ENCODE data around the gene INPP5A. TPM values are rescaled to one million over a fixed set of nuclear protein-coding genes. Genes with fewer than 3 reads are reported as not detected.

The INPP5A gene
- total and polyA plus RNA-seq, 4 donors = 12.4 to 39.9 (median 28.2) TPM

DNA sequence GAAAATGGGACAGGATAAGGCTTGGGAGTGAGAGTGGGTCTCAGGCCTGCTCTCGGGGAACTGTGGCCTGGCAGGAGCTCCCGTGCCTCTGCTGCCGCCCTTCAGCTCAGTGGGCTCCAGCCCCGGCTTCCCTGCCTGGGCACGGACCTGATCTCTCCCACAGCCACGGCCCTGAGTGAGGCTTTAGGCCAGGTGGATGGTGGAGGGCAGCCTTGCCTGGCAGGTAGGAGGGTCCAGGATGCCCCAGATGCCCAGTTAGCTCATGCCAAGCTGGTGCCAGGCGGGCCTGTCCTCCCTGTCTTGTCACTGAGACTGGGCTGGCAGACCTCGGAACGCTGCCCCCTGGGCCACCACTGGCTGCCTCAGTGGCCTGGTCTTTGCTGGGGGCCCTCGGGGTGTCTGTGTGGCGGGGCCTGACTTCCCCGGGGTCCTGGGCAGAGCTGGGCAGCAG, 116.6 kb downstream of the INPP5A start:
- 93 to 95% methylated on average over 12 of the region's 12 CpGs for WGBS, 2 donors
- ATAC-seq (ENCODE audit: insufficient read depth, low FRiP score) = no peak

DNA sequence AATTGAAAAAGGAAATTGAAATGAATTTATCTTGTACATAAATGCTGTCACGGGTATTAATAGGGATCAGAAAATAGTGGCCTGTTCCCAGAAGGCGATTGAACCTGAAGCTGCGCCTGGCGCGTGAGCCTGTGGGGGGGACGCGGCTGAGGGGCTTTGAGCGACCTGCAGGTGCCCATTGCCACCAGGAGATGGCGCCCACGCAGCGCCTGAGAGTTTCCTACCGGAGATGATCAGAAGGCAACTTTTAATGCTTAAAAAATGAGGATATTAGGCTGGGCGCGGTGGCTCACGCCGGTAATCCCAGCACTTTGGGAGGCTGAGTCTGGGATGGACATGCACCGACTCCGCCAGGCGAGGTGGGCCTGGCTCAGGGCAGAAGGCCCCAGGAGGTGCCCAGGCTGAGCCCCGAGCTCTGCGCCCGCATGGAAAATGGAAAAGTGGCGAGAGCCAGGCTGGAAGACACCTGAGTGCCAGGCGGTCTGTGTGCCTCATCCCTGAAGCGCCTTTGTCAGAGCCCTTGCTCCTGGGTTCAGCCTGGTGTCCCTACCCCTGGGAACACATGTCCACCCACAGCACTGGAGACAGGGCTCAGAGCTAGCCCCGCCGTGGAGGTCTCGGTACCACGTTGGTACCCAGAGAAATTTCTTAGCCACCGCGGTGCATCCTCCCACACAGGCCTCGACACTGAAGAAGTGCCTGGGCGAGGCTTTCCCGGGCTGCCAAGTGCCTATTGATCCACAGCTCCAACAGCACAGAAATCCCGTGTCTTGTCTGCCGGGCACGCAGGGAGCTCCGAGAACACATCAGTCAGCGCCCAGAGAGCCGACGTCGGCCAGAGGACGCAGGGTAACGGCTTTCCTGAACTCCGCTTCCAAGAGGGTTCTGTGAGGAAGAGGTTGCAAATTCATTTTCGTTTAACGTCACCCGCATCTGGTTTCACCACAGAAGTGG, 117.4 kb downstream of the INPP5A start:
- H3K4me1 ChIP-seq (ENCODE audit: control insufficient read depth in 5 of 5, insufficient read depth in 5 of 5, low read length in 5 of 5) = no peaks in the 10 kb centered on the region
- H3K36me3 ChIP-seq (ENCODE audit: control insufficient read depth in 4 of 4, insufficient read depth in 4 of 4, low read length in 4 of 4) = peaks cover 0 to 35% (median 9%) of the 10 kb centered on the region in 4 donors
- TF ChIP-seq, protein P1, sequence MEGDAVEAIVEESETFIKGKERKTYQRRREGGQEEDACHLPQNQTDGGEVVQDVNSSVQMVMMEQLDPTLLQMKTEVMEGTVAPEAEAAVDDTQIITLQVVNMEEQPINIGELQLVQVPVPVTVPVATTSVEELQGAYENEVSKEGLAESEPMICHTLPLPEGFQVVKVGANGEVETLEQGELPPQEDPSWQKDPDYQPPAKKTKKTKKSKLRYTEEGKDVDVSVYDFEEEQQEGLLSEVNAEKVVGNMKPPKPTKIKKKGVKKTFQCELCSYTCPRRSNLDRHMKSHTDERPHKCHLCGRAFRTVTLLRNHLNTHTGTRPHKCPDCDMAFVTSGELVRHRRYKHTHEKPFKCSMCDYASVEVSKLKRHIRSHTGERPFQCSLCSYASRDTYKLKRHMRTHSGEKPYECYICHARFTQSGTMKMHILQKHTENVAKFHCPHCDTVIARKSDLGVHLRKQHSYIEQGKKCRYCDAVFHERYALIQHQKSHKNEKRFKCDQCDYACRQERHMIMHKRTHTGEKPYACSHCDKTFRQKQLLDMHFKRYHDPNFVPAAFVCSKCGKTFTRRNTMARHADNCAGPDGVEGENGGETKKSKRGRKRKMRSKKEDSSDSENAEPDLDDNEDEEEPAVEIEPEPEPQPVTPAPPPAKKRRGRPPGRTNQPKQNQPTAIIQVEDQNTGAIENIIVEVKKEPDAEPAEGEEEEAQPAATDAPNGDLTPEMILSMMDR (IDR thresholded peaks at IDR 0.05; ENCODE audit: control extremely low read depth, extremely low read depth) = peak; percentile 52
- H3K27me3 ChIP-seq (ENCODE audit: control insufficient read depth in 3 of 3, insufficient read depth in 3 of 3, low read length in 2 of 3) = no peaks in the 10 kb centered on the region
- no peak overlapping the region for H3K4me3 ChIP-seq
- H3K27ac ChIP-seq (ENCODE audit: low read depth in 1 of 2, low read length in 1 of 2) = no peak overlapping the region
- 70 to 72% methylated on average over 48 of the region's 48 CpGs for WGBS, 2 donors
- H3K9me3 ChIP-seq (ENCODE audit: control insufficient read depth in 4 of 4, insufficient read depth in 3 of 4, low read length in 3 of 4) = no peaks in the 10 kb centered on the region
- H3K9ac ChIP-seq (ENCODE audit: insufficient read depth in 1 of 2, low read length in 2 of 2) = no peak overlapping the region
- ATAC-seq (ENCODE audit: insufficient read depth, low FRiP score) (no peak), DNase-seq (peak; percentile 71 to 79 (median 74))

More for the DNA sequence above, 116.6 kb downstream of the INPP5A start:
- Histone ChIP-seq H3K4me1 (ENCODE audit: control insufficient read depth in 5 of 5, insufficient read depth in 5 of 5, low read length in 5 of 5) (no peaks in the 10 kb centered on the region), H3K9me3 (ENCODE audit: control insufficient read depth in 4 of 4, insufficient read depth in 3 of 4, low read length in 3 of 4) (no peaks in the 10 kb centered on the region), H3K27ac (ENCODE audit: low read depth in 1 of 2, low read length in 1 of 2) (no peak overlapping the region), H3K27me3 (ENCODE audit: control insufficient read depth in 3 of 3, insufficient read depth in 3 of 3, low read length in 2 of 3) (no peaks in the 10 kb centered on the region), H3K36me3 (ENCODE audit: control insufficient read depth in 4 of 4, insufficient read depth in 4 of 4, low read length in 4 of 4) (peaks cover 0 to 31% (median 7%) of the 10 kb centered on the region in 4 donors), H3K9ac (ENCODE audit: insufficient read depth in 1 of 2, low read length in 2 of 2) (no peak overlapping the region), H3K4me3 (no peak overlapping the region)
- no peak for DNase-seq
- TF ChIP-seq, protein P1 (IDR thresholded peaks at IDR 0.05; ENCODE audit: control extremely low read depth, extremely low read depth) = no peak

DNA sequence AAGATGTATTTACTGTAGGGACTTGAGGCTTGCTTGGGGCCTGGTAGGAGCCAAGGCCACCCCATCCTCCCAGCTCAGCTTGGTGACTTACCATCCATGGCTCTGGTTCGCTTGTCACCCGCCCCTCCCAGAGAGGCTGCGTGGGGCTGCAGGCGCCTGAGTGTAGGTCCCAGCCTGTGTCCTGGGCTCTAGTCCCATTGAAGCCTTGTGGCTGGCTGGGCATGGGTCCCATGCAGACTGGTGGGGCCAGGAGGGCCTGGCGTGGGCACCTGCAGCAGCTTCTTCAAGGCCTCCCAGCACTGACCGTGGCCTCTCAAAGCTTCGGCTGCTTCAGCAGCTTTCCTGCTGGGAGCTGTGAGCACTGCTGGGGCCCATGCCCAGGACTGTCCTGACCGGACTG, 118.1 kb downstream of the INPP5A start:
- no peak overlapping the region for H3K4me3 ChIP-seq
- no peak overlapping the region for H3K9ac ChIP-seq (ENCODE audit: insufficient read depth in 1 of 2, low read length in 2 of 2)
- no peak overlapping the region for H3K27ac ChIP-seq (ENCODE audit: low read depth in 1 of 2, low read length in 1 of 2)
- TF ChIP-seq, protein P1 (IDR thresholded peaks at IDR 0.05; ENCODE audit: control extremely low read depth, extremely low read depth) = no peak
- no peak for ATAC-seq (ENCODE audit: insufficient read depth, low FRiP score)
- H3K9me3 ChIP-seq (ENCODE audit: control insufficient read depth in 4 of 4, insufficient read depth in 3 of 4, low read length in 3 of 4) = no peaks in the 10 kb centered on the region
- H3K4me1 ChIP-seq (ENCODE audit: control insufficient read depth in 5 of 5, insufficient read depth in 5 of 5, low read length in 5 of 5) = no peaks in the 10 kb centered on the region
- WGBS, 2 donors = 95 to 96% methylated on average over 8 of the region's 8 CpGs
- no peak for DNase-seq
- H3K27me3 ChIP-seq (ENCODE audit: control insufficient read depth in 3 of 3, insufficient read depth in 3 of 3, low read length in 2 of 3) = no peaks in the 10 kb centered on the region
- H3K36me3 ChIP-seq (ENCODE audit: control insufficient read depth in 4 of 4, insufficient read depth in 4 of 4, low read length in 4 of 4) = peaks cover 0 to 29% (median 14%) of the 10 kb centered on the region in 4 donors
